K562 (cell line): Measurements from ENCODE around the gene USP15. TPM values are rescaled to one million over a fixed set of nuclear protein-coding genes. Genes with fewer than 3 reads are reported as not detected.
A peak's percentile ranks its signal among the peaks of the same experiment; 100 is the strongest.

ENCODE experiments used
- ATAC-seq: fragments of 200-7000 bp; cut with Tn5 transposase; 3 replicates; pipeline ENCODE4 v1.9.1; 2020; ENCODE audit warnings: moderate library complexity
- BruUV-seq: library from RNA; stranded (reverse); fragments of 400-500 nt; replicated peaks from 2 replicates; lab custom pipeline; 2021; lab: Mats Ljungman, UMichigan
- CTCF ChIA-PET: fragments of 300-600 bp; formaldehyde crosslinking; extraction: SDS; loops from one replicate; lab custom pipeline; 2021; ENCODE audit warnings: low intra/inter-chr PET ratio; lab: Yijun Ruan, JAX
- POLR2A ChIA-PET: fragments of 300-600, 350-650 bp; sonication (Branson Sonifier 250); formaldehyde crosslinking; extraction: SDS; loops from one replicate; lab custom pipeline; 2021; ENCODE audit warnings: antibody characterized with exemption, inconsistent platforms; lab: Yijun Ruan, JAX
- DNase-seq, 4 experiments: peaks; one replicate each; pipeline versions ENCODE4 v3.0.0 to v3.0.0-alpha.2; 2011 to 2018; ENCODE audit warnings: low spot score in 3 of 4, mixed read lengths in 3 of 4; ENCODE audit errors: extremely low read depth in 1 of 4
- FAIRE-seq: peaks from 2 replicates; lab custom pipeline; 2011; peaks lifted over from hg19 to GRCh38; lab: Jason Lieb, UNC
- H2AFZ ChIP-seq: 2 replicates; pipeline ENCODE4 v1.6.0; 2011; ENCODE audit warnings: low read depth, low read length, control low read depth, inconsistent platforms
- H3K27ac ChIP-seq: fragments of 200-600 bp; 3 replicates; pipeline ENCODE4 v1.8.0; 2011; ENCODE audit warnings: low read depth, mild to moderate bottlenecking, control low read depth, inconsistent platforms, low read length, moderate library complexity, mixed read lengths; ENCODE audit errors: extremely low read depth
- H3K27me3 ChIP-seq, 2 experiments: fragments of 300-600 bp in 1 of 2; 2 replicates in 1 of 2; 3 replicates in 1 of 2; pipeline versions ENCODE4 v1.6.0 to v1.8.0; 2011; ENCODE audit warnings: inconsistent platforms in 2 of 2, low read length in 2 of 2, mild to moderate bottlenecking in 1 of 2, mixed read lengths in 1 of 2, moderate library complexity in 1 of 2; ENCODE audit not compliant: control insufficient read depth in 2 of 2, insufficient read depth in 2 of 2
- H3K36me3 ChIP-seq: fragments of 300-600 bp; 3 replicates; pipeline ENCODE4 v1.8.0; 2011; ENCODE audit warnings: mild to moderate bottlenecking, low read length, inconsistent platforms; ENCODE audit not compliant: control insufficient read depth, insufficient read depth
- H3K4me1 ChIP-seq, 2 experiments: fragments of 200-600 bp in 1 of 2; replicated peaks in 1 of 2; 2 replicates in 1 of 2; 3 replicates in 1 of 2; pipeline versions ENCODE4 v1.5.1 to v1.8.0; 2011; ENCODE audit warnings: inconsistent platforms in 2 of 2, low read length in 2 of 2, mild to moderate bottlenecking in 1 of 2, mixed read lengths in 1 of 2, moderate library complexity in 1 of 2; ENCODE audit not compliant: control insufficient read depth in 2 of 2, insufficient read depth in 2 of 2
- H3K4me2 ChIP-seq: 2 replicates; pipeline ENCODE4 v1.6.1; 2011; ENCODE audit warnings: low read length, control low read depth, inconsistent platforms, mixed read lengths; ENCODE audit not compliant: insufficient read depth
- H3K4me3 ChIP-seq: fragments of 200-600 bp; sonication (generic), shearing (Covaris generic); 2 replicates; pipeline ENCODE4 v1.5.1; 2016; ENCODE audit warnings: control low read depth, inconsistent platforms
- H3K79me2 ChIP-seq: fragments of 200-600 bp; 3 replicates; pipeline ENCODE4 v1.8.0; 2011; ENCODE audit warnings: low read length, inconsistent platforms; ENCODE audit not compliant: control insufficient read depth, insufficient read depth
- H3K9ac ChIP-seq, 2 experiments: 2 replicates each; pipeline versions ENCODE4 v1.6.0 to v1.6.1; 2011; ENCODE audit warnings: low read depth in 2 of 2, low read length in 2 of 2, control low read depth in 1 of 2, inconsistent platforms in 1 of 2, mild to moderate bottlenecking in 1 of 2, mixed read lengths in 1 of 2; ENCODE audit not compliant: insufficient read depth in 1 of 2
- H3K9me1 ChIP-seq: one replicate; pipeline ENCODE4 v1.6.0; 2011; ENCODE audit warnings: inconsistent platforms, mild to moderate bottlenecking, low read length, moderate library complexity; ENCODE audit not compliant: control insufficient read depth, insufficient read depth
- H3K9me3 ChIP-seq: replicated peaks from 2 replicates; pipeline ENCODE4 v1.5.1; 2011; ENCODE audit warnings: low read depth, low read length, inconsistent platforms; ENCODE audit not compliant: control insufficient read depth, insufficient read depth
- H4K20me1 ChIP-seq: replicated peaks from 2 replicates; pipeline ENCODE4 v1.6.1; 2011; ENCODE audit warnings: low read length, inconsistent platforms, mixed read lengths; ENCODE audit not compliant: control insufficient read depth, insufficient read depth
- ADNP ChIP-seq: fragments of 200-800 bp; sonication (Bioruptor generic); IDR thresholded peaks from 2 replicates; pipeline ENCODE4 v1.6.1; 2016; ENCODE audit warnings: missing genetic modification characterization, missing compliant biosample characterization
- BCOR ChIP-seq: fragments of 450-650 bp; IDR thresholded peaks from 2 replicates; pipeline ENCODE4 v1.6.1; 2016
- CHAMP1 ChIP-seq: fragments of 450-650 bp; IDR thresholded peaks from 2 replicates; pipeline ENCODE4 v1.6.1; 2016; ENCODE audit warnings: mild to moderate bottlenecking
- ELK3 ChIP-seq: fragments of 450-650 bp; formaldehyde crosslinking; IDR thresholded peaks from 2 replicates; pipeline ENCODE4 v1.4.0; 2020; ENCODE audit warnings: mild to moderate bottlenecking
- EP400 ChIP-seq: fragments of 450-650 bp; IDR thresholded peaks from 2 replicates; pipeline ENCODE4 v1.6.1; 2017; ENCODE audit warnings: antibody characterized with exemption, mild to moderate bottlenecking, moderate library complexity
- GTF2F1 ChIP-seq: IDR thresholded peaks from 2 replicates; pipeline ENCODE4 v1.6.1; 2011; ENCODE audit warnings: low read depth, low read length, improper control_type of control experiment
- HDAC2 ChIP-seq: fragments of 450-650 bp; IDR thresholded peaks from 2 replicates; pipeline ENCODE4 v1.6.1; 2016; ENCODE audit warnings: mild to moderate bottlenecking
- KDM1A ChIP-seq, 2 experiments: fragments of 450-650 bp; IDR thresholded peaks; 2 replicates each; pipeline ENCODE4 v1.6.1; 2016; ENCODE audit warnings: mild to moderate bottlenecking in 2 of 2
- RBM25 ChIP-seq: fragments of 200-400 bp; formaldehyde crosslinking; IDR thresholded peaks from 2 replicates; pipeline ENCODE4 v1.6.1; 2018; ENCODE audit warnings: low read length, low read depth, moderate library complexity; ENCODE audit not compliant: severe bottlenecking
- RCOR1 ChIP-seq, 2 experiments: IDR thresholded peaks; 2 replicates each; pipeline ENCODE4 v1.6.1; 2012; ENCODE audit warnings: low read depth in 2 of 2, low read length in 2 of 2, borderline replicate concordance in 1 of 2, improper control_type of control experiment in 1 of 2
- RUNX1 ChIP-seq: sonication (generic); IDR thresholded peaks from 2 replicates; pipeline ENCODE4 v1.6.1; 2016; ENCODE audit warnings: antibody characterized with exemption, low read depth
- SMARCA5 ChIP-seq: fragments of 450-650 bp; IDR thresholded peaks from 2 replicates; pipeline ENCODE4 v1.6.1; 2016
- SMARCE1 ChIP-seq: fragments of 450-650 bp; IDR thresholded peaks from 2 replicates; pipeline ENCODE4 v1.7.1; 2016; ENCODE audit warnings: mild to moderate bottlenecking
- SREBF2 ChIP-seq: sonication (generic); formaldehyde crosslinking; IDR thresholded peaks from 2 replicates; pipeline ENCODE4 v1.4.0; 2020; ENCODE audit warnings: mild to moderate bottlenecking, missing genetic modification reagents
- XRCC5 ChIP-seq: fragments of 200-400 bp; formaldehyde crosslinking; IDR thresholded peaks from 2 replicates; pipeline ENCODE4 v1.6.1; 2017; ENCODE audit warnings: low read depth, mild to moderate bottlenecking, low read length
- ZNF134 ChIP-seq: fragments of 250-450 bp; sonication (Bioruptor Pico); conservative IDR thresholded peaks from 2 replicates; pipeline ENCODE4 v1.4.0; 2020
- ZNF146 ChIP-seq: IDR thresholded peaks from one replicate; pipeline ENCODE4 v1.6.1; 2018; ENCODE audit warnings: missing compliant biosample characterization; ENCODE audit not compliant: unreplicated experiment
- ZNF224 ChIP-seq: sonication (generic); formaldehyde crosslinking; IDR thresholded peaks from 2 replicates; pipeline ENCODE4 v1.8.0; 2022; ENCODE audit warnings: mild to moderate bottlenecking, missing genetic modification reagents
- ZNF282 ChIP-seq: sonication (generic); formaldehyde crosslinking; IDR thresholded peaks from 2 replicates; pipeline ENCODE4 v1.8.1; 2023; ENCODE audit warnings: missing genetic modification reagents
- WGBS: fragments of 100-300 bp; shearing (Covaris generic); methylation state at CpG from one replicate; pipeline ENCODE4 v1.1.6; 2016; ENCODE audit warnings: low coverage, mixed read lengths; ENCODE audit not compliant: insufficient coverage; ENCODE audit errors: missing lambda C conversion rate; 5-methylcytosine and 5-hydroxymethylcytosine counted together
- in situ Hi-C: fragments of 300-500 bp; cut with MboI; formaldehyde crosslinking; loops from 4 replicates; pipeline ENCODE4 v1.15.0; 2018; ENCODE audit warnings: inconsistent platforms, mixed read lengths
- intact Hi-C: fragments of 100-400 bp; cut with micrococcal nuclease; formaldehyde crosslinking; loops from 2 replicates; pipeline ENCODE4 v1.14.2; 2022
- polyA plus RNA-seq, 8 experiments: library from polyadenylated mRNA; depleted of rRNA in 4 of 8; stranded (reverse) in 5 of 8; unstranded in 3 of 8; fragments of >200 nt; fragmentation: Nextera tagmentation in 2 of 8; fragmentation: Illumina TruSeq in 1 of 8; extraction: Ambion mirVana in 2 of 8; extraction: Trizol in 1 of 8; gene quantifications; 2 replicates each; pipeline versions ENCODE4 v1.2.1 to v1.2.3, GENCODE V29; 2011 to 2014; ENCODE audit warnings: inconsistent platforms in 1 of 8, missing spikeins in 1 of 8
- total RNA-seq, 7 experiments: library from RNA; depleted of rRNA in 6 of 7; stranded (reverse); fragments of >200 nt in 6 of 7; fragmentation: Illumina TruSeq in 2 of 7; extraction: Trizol in 2 of 7; gene quantifications; 2 replicates each; pipeline versions ENCODE4 v1.2.1 to v1.2.3, GENCODE V29; 2011 to 2021; ENCODE audit warnings: low replicate concordance in 1 of 7

Gene USP15
- total and polyA plus RNA-seq, 9 of the 15 experiments (the other 6 are each of a cell fraction or from before 2014, with no cell fraction given) = 140 to 272 (median 182) TPM

GRCh38 chr12:62285284-62285683, 25.1 kb downstream of the USP15 start:
- in situ Hi-C loops (no loop called here), intact Hi-C loops (no loop called here)
- ATAC-seq = no peak
- no peak for FAIRE-seq
- no peak for DNase-seq
- Histone ChIP-seq H3K27me3 (no peaks in the 10 kb centered on the region), H3K4me3 (no peak overlapping the region), H3K79me2 (peaks cover 100% of the 10 kb centered on the region), H3K27ac (no peak overlapping the region), H3K9ac (no peak overlapping the region), H3K4me1 (peaks cover 7 to 15% of the 10 kb centered on the region in 2 experiments; a peak in 4 of 5 replicates), H3K4me2 (no peak overlapping the region), H3K9me3 (no peaks in the 10 kb centered on the region), H3K9me1 (no peaks in the 10 kb centered on the region), H2AFZ (no peak overlapping the region), H3K36me3 (peaks cover 19% of the 10 kb centered on the region), H4K20me1 (peaks cover 32% of the 10 kb centered on the region)
- BruUV-seq = no TSS peak
- TF ChIP-seq RUNX1 (no peak), ADNP (tag) (peak; percentile 68), ZNF146 (CRISPR knock-in tag) (peak; percentile 97), EP400 (no peak), ELK3 (CRISPR knock-in tag) (no peak), HDAC2 (peak; percentile 61; the same call in 1 of the 2 replicates), BCOR (peak; percentile 95), CHAMP1 (peak; percentile 89), ZNF134 (CRISPR knock-in tag) (no peak), ZNF224 (no peak), ZNF282 (CRISPR knock-in tag) (no peak), SMARCA5 (peak; percentile 72), SMARCE1 (no peak), SREBF2 (no peak), RCOR1 (IDR thresholded peaks at IDR 0.05; ENCODE audit: borderline replicate concordance in 1 of 2, low read depth in 2 of 2, low read length in 2 of 2) (0 out of 4 replicates have a peak, but pooled peaks of 1 of the 2 experiments have one; percentile 33), GTF2F1 (no peak), KDM1A (IDR thresholded peaks at IDR 0.05) (peak; percentile 73 to 87), XRCC5 (no peak), RBM25 (peak; percentile 78)
- ChIA-PET CTCF (no interaction called here), POLR2A (interaction anchor here (1.2 kb wide), 1 partner anchor 19 kb away, joined by 3 read pairs; no protein-coding TSS in a partner anchor)
- WGBS = 100% methylated on average over 1 of the region's 1 CpG
